ENCODE measurements around the gene SAA4. TPM values are rescaled to one million over a fixed set of nuclear protein-coding genes. Genes with fewer than 3 reads are reported as not detected.

Gene SAA4
- total RNA-seq, result 1 to 10 TPM in 1 of 4 donors, under 1 TPM in 1, not detected in 2; 0.74 to 3.2 TPM

DNA sequence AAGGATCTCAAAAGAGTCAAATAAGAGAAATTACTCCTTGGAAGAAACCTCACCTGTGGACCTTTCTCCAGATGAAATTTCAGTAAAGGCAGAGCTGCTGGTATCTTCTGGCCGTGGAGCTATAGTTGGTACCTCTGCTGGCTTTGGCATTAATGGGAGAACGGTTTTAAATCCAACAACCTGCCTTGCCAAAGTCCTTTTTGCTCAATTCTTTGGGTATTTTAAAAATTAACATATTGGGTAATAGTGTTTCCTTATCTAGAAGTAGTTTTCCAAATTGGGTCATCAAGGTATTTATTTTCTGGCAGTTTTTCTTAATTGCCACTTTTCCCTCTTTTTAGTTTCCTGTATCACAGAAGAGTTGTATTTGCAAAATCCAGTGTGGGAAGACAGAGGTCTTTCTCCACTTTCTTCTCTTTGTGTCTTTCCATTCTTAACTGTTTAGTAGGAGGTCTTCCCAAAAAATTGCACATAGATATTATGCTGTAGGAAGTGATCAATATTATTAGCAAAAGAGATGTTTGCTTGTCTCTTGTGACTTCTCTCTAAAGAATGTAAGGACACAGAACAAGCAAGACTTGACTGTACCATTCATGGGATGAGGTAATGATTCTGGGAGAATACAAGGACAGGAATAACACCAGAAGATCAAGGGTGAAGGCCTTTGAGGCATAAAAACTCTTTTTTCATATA is at the start of gene SAA4:
TSS of gene SAA4 (minus strand) at position 139 of the 693 bp plus-strand sequence. CDS start 876 bp downstream, outside the sequence.
- ATAC-seq (ENCODE audit: low FRiP score) (no peak), DNase-seq (ENCODE audit: low spot score) (no peak)
- TF ChIP-seq, protein P1, sequence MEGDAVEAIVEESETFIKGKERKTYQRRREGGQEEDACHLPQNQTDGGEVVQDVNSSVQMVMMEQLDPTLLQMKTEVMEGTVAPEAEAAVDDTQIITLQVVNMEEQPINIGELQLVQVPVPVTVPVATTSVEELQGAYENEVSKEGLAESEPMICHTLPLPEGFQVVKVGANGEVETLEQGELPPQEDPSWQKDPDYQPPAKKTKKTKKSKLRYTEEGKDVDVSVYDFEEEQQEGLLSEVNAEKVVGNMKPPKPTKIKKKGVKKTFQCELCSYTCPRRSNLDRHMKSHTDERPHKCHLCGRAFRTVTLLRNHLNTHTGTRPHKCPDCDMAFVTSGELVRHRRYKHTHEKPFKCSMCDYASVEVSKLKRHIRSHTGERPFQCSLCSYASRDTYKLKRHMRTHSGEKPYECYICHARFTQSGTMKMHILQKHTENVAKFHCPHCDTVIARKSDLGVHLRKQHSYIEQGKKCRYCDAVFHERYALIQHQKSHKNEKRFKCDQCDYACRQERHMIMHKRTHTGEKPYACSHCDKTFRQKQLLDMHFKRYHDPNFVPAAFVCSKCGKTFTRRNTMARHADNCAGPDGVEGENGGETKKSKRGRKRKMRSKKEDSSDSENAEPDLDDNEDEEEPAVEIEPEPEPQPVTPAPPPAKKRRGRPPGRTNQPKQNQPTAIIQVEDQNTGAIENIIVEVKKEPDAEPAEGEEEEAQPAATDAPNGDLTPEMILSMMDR (IDR thresholded peaks at IDR 0.05), result no peak

DNA sequence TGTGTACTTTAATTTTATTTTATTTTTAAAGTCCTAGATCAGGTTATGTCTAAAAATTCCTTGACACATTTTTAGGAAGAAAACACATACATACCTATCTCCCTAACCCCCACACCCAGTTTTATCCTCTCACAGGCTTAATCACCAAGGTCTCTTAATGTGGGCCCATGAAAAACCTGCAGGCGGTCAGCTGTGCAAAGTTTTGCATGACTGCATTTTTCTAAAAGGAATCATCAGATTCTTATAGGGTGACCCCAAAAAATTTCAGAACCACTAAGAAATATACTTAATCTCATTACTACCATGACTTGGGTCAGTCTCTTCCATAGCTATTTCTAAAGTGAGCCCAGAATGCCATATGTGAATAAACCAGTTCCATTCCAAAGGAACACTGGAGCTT is 49.2 kb upstream of the SAA4 start:
- TF ChIP-seq, protein P1 (IDR thresholded peaks at IDR 0.05), result no peak
- ATAC-seq (ENCODE audit: low FRiP score) (no peak), DNase-seq (ENCODE audit: low spot score) (no peak)

DNA sequence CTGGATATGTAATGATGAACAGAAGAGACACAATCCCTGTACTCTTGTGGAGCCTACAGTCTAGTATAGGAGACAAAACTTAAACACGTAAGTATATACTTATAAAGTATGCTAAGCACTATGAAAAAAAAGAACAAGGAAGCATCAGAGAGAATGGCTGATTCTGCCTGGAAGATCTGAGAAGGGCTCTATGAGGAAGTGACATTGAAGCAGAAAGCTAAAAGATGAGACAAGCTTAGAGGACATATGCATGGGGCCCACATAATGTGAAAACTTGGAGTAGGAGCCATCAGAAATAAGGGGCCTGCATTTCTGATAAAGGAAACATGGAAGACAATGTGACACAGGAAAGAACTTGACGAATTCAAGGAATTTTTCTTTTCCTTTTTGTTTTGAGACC is 46.0 kb upstream of the SAA4 start:
- ATAC-seq (ENCODE audit: low FRiP score) (no peak), DNase-seq (ENCODE audit: low spot score) (no peak)
- TF ChIP-seq, protein P1 (IDR thresholded peaks at IDR 0.05), result no peak

- ATAC-seq (ENCODE audit: low FRiP score), result no peak
- no peak for DNase-seq (ENCODE audit: low spot score)
- TF ChIP-seq, protein P1 (IDR thresholded peaks at IDR 0.05), result no peak
Observed at GRCh38 chr11:18280438-18281045, 43.9 kb upstream of the SAA4 start.

DNA sequence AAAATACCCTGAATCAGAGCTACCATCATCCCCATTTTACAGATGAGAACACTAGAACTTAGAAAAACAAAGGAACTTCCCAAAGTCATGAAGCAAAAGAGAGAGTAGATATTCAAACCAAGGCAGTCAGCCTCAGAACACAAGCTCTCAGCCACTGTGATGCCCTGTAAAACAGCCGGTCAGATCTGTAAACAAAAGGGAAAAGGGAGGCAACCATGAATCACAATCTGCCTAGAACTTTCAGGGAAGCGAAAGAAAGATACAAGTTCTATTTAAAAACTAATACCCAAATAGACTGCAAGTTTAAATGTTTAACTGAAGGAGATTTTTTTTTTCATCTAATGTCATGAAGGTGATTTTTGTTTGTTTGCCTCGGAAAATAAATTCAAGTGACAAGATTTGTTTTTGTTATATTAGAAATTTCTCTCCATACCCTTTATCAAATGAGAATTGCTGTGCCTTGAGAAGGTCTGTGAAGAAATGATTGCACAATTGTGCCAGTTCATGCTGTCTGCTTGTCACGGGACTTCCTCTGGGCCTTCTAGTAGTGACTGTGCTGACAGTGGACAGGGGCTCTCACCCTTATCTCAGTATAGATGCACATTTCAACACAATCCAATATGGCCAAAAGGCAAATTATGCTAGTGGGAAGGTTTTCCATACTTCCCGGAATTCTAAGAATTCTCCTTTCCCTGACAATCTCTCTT is 41.1 kb upstream of the SAA4 start:
- DNase-seq (ENCODE audit: low spot score) (no peak), ATAC-seq (ENCODE audit: low FRiP score) (no peak)
- TF ChIP-seq, protein P1 (IDR thresholded peaks at IDR 0.05), result no peak

DNA sequence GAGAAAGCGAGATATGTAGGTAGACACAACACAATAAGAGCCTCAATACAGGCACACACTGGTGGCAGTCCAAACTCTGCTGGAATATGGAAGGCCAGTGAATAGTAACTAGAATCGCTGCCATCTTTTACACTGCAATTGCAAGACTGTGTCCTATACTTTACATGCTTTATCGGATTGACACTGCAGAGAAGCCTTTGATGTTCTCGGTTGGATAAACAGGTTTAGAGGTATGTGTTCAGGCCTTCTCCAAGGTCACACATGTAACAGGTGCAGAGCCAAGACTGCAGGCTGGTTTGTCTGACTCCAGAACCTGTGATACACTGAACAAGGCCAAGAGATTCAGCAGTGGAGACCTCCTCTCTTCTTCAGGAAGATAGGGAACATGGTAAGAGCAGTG is 34.6 kb upstream of the SAA4 start:
- ATAC-seq (ENCODE audit: low FRiP score) (no peak), DNase-seq (ENCODE audit: low spot score) (no peak)
- TF ChIP-seq, protein P1 (IDR thresholded peaks at IDR 0.05), result no peak
